GM21367 (cell line): ENCODE data around the gene C5orf15.

Experiments used
- ATAC-seq: cut with Tn5 transposase; IDR thresholded peaks from one replicate; pipeline ENCODE4 v1.9.1; 2021; ENCODE audit not compliant: unreplicated experiment

C5orf15 gene

DNA sequence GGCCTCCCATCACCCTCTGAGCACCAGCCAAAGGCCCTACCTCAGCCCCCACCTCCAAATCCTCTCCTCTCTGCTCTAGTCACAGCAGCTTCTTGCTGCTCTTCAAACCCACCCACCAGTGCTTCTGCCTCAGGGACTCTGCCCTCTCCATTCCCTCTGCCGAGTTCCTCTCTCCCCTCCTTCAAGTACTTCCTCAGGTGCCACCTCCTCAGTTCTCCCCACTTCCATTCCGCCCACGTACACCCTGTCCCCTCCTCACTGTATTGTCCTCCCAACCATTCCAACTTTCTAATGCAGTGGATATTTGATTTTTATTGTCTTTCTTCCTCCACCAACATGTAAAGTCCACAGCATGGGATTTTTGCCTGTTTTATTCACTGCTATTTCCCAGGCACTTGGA lies 43.2 kb downstream of the C5orf15 start:
- ATAC-seq = no peak

DNA sequence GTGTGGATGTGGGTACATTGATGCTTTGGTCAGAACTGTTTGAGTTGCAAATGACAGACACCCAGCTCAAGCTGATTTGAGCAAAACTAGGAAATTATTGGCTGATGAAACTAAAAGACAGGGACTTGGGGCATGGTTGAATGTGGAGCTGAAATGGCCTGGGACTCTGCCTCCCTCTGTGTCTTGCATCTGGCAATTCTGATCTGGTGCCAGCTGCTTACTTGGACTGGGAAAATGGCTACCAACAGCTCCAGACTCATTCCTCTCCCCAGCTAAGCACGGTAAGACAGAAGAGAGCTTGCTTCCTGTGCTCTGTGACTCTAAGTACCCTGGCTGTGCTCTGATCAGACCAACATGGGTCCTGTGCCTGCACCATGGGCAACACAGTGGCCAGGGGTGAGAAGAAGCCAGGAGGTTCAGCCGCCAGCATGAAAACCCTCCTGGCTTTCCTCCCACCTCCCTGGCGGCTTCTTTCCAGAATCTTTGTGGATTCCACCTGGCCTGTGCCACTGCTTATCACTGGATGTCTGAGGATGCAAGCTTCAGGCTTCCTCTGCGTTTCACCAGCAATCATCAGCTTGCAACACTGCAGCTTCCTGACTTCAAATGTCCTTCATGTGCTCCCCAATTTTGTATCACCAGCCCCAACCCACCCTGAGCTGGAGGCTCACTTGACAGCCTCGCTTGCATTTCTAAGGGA lies 44.1 kb downstream of the C5orf15 start:
- ATAC-seq = no peak

DNA sequence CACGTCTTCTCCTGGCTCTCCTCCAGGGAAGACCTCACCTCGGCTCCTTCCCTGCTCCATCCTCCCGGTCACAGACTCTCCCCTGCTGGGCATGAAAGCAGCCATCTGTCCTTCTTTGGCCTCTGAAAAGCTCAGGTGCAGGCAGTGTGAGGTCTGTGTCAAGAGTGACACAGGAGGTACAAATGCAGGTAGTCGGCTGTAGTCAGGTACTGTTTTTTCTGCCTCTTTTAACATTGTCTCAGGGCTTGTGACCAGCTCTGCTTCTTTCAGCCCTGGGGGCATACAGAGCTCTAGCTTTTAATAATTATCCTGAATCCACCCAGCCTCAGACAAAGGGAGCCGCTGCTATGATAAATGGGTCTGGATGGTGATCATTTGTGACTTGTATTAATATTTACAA lies 46.4 kb downstream of the C5orf15 start:
- no peak for ATAC-seq

DNA sequence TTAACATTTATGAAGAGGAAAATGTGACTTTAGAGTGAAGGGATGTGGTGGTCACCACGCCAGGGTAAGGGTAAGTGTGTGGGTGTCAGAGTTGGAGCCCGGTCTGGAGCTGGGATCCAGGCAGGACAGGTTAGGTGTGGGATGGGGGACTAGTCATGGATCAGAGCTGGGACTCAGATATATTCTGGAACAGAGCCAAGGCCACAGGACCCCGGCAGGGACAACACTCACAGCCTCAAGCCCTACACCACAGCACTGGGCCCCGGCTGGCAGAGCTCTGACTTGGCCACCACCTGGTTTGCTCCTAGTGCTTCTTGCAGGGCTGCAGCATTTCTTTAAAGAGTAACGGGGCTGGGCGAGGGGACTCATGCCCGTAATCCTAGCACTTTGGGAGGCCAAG lies 47.4 kb downstream of the C5orf15 start:
- ATAC-seq = no peak

DNA sequence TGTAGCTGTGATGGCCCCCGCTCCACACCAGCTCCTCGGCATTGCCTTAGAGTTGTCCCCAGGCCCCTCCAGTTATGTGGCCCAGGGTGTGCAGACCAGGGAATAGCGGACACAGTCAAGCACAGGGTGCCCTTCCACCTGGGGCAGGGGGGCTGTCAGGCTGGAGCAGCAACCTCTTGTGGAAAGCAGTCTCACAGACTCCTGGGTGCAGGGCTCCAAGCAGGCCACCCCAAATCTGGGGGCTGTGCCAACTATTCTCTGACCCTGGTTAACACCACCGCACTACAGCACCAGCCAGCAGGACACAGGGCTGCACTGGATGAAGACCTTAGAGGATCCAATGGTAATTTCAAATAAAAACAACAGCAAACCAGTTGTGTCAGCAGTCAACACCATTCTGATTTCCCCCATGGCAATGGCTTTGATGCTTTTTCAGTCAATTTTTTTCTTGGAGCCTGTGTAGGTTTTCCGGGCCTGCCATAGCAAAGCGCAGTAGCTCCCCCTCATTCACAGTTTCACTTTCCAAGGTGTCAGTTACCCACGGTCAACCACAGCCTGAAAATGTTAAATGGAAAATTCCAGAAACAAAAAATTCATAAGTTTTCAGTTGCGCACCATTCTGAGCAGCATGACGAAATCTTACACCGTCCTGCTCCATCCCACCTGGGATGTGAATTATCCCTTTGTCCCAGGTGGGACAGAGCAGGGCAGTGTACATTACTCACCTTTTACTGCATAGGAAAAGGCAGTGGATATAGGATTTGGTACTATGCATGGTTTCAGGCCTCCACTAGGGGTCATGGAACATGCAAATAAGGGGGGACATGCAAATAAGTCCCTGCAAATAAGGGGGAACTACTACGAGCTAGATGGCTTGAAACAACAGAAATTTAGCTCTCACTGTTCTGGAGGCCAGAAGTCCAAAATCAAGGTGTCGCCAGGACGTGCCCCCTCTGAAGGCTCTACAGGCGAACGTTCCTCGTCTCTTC lies 49.0 kb downstream of the C5orf15 start:
- no peak for ATAC-seq

DNA sequence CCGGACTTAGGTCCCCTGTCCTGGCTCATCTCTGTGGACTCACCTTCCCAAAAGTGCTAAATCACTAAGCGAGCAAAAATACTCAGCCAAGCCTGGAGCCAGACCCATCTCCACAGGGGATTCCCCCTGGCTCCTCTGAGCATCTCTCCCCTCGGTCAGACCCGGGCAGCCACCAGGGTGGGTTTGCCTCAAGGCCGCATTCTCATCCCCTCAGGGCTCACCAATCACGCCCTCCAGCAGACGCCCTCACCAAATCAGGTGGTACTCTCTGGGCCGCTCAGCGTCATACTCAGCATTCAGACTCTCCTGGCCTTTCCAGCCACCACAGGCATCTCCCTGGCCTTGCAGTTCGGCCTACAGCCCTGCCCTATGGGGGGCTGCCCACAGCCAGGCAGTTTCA lies 49.7 kb downstream of the C5orf15 start:
- ATAC-seq = no peak

DNA sequence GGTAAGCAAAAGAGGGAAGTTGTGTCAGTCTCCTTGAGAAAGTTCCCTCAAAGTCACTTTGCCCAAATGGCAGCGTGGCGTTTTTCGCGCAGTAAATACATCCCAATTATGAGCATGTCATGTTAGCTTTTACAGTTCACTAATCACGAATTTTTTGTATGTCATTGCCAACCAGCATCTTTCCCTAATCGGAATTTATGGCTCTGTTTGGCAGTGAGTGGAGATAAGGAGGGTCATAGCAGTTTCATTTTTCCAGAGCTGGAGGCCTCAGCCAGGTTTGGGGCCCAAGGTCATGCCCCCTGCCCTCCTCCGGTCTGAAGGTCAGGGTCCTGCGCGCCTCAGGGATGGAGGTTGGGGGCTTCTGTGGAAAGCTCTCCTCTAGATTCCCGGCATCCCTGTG lies 50.1 kb downstream of the C5orf15 start:
- ATAC-seq = no peak

DNA sequence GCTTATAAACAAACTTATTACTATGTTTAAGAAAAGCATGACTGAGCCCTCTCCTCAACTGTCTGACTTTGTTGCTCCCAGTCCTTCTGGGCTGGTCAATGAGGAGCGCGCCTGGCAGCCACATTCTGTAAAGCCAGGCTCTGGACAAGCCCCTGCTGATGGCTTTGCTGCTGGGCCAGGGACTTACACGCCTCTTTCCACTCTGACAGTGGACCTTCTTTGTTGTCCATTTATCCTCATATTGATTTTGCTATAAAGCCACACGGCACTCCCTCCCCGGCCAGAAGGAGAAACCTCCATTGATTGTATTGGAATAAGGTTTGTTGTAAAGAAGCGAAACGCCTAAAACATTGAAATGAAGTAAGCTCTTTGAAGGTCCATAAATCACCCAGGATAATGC lies 50.6 kb downstream of the C5orf15 start:
- no peak for ATAC-seq

DNA sequence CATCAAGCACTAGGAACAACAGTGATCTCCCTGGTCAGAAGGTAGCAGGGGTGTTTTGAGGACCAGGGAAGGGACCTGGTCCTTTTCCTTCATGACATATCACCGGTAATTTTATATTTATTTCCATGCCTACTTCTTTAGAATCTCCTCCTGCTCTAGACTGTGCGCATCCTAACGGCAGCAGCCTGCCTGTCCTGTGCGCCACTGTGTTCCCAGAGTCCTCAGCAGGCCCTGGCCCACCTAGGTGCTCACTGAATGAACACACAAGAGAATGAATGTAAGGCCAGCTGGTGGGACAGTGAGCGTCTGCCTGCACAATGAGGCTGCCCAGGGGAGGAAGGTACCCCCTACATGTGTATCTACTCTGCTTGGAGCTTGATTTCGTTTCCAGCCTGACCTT lies 51.5 kb downstream of the C5orf15 start:
- ATAC-seq = no peak

DNA sequence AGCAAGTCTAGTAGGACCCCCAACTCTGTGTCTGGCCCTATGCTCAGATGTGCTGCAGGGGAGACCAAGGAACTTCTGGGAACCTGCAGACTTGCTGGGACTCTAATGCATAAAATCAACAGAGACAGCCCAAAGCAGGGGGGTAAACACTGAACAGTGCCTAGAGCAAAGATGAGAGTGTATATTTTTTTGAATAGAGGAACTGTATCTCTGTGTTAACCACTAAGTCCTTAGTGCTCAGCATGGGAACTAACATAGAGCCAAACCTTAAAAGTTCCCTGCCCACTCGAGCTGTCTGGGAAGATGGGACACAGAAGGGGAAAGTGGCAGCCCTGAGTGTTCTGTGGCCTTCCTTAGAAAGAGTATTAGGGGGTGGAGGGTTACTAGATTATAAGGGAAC lies 51.9 kb downstream of the C5orf15 start:
- ATAC-seq = no peak

DNA sequence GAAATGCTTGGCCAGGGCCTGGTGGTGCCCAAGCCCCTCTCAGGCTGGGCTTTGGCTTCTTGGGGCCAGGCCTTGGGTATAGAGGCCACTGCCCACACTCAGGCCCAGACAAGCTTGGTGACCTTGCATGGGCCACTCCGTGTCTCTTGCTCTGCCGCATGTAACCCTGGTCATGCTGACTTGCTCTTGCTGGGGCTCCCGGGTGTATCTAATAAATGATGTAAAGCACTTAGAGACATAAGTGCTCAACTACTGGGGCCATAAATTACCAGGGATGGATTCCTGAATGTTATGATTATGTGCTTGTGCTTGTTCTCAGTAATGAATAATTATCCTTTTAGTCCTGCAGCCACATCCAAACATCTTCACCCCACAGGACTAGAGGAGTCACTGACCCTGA lies 54.0 kb downstream of the C5orf15 start:
- no peak for ATAC-seq

DNA sequence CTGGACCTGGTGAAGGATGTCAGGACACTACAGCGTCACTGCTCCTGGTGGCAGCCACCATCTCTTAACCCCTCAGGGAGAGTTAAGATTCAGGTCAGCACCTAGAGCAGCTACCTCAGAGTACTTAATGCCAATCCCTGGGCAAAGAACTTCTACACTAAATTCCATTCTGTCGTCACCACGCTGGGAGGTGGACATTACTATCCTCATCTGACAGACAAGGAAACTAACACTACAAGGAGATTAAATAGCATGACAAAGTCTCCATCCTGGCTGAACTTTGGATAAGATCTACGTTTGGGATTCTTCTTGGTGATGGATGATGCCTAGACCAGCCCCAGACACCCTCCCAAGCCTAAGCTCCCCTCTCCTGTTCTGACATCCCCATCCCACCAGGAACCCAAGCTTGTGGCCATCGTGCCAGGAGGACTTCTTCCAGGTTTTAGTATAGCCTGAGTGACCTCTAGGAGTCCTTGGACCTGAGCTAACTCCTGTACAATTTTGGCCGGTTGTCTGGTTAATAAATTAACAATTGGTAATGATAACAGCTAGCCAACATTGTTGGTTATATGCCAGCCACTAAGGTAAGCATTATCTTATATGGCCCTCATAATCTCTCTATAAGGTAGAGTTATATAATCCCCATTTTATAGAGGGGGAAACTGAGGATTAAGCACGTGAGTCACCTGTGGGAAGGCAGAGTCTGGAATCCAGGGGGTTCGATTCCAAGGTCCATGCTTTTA lies 54.8 kb downstream of the C5orf15 start:
- ATAC-seq = no peak

DNA sequence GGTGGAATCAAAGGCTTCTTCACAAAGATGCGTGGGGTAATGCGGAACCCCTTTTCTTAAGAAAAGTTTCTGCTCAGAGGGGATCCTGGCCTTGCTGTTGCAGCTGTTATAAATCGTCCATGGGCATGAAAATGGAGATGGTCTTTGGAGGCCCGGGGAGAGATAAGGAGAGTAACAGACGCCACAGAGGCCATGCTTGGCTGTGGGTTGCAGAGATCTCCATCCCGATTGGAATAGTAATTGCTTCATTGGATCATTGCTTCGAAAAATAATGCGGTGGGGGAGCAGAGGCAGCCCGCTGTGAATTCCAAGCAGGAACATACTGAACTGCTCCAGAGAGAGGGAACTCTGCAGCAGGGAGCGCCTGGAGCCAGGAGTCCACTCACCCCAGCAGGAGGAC lies 55.5 kb downstream of the C5orf15 start:
- ATAC-seq = no peak

DNA sequence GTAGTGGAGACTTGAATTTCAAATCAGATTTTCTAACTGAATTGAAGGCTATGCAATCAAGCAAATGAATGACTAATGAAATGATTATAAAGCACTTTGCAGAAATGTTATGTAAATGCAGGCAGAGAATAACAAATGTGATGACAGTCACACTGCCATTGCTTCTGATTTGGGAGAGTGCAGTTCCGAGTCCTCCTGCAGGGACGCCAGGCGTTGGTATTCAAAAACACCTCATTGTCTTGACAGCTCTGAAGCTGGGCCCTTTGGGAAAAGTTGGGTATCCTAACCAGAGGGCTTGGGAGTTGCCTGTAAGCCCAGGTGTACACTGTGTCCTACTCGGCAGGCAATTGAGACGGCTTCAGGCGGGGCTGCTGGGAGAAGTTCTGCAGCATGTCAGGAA lies 57.9 kb downstream of the C5orf15 start:
- ATAC-seq = no peak

DNA sequence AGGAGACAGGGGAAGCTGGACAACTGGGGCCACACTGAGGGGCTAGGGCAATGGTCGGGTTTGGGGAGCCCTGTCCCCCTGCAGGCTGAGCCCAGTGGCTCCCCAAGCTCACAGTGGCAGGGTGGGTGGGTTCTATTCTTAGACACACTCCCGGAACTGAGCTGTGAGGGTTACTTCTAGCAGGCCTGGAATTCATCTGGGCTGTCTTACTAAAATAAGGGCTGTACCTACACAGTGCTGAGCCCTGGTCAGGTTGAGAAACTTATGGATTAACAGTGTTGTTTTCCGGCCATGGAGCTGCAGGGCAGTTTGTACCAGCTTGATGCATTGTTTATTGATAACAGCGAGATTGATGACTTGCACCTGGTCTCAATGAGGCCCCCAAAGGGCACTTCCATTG lies 58.8 kb downstream of the C5orf15 start:
- ATAC-seq = no peak

DNA sequence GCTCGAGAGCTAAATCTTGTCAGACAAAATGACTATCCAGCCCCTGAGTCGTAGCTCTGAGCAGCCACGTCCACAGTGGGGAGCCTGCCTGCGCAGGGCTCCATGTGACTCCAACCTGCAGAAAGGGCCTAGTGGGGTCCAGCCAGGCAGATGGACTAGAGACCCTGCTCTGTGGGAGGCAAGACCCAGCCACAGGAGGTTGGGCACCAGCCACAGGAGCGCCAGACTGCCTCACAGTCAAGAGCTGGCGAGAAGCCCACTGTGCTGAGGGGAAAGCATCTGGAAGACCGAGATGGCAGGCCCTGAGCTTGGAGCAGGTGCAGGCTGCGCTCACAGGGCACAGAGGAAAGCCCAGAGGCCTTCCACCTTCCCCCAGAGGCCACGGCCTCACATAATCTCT lies 61.4 kb downstream of the C5orf15 start:
- ATAC-seq = no peak

DNA sequence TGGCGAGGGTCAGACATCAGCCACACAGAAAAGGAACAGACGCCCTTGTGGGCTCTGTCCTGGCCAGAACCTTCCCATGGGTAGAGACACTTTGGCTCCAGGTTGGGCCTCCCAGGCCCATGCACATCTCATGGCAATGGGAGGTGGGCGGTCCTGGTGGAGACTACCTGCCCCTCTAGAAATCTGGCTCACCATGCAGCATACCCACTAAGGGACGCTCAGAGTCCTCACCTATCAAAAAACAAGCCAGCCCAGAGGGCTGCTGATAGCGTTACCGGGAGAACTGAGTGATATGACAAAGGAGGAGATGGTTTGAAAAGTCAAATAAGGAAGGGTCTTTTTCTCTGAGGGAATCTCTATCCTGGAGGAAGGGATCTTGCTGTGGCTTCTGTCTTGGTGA lies 62.1 kb downstream of the C5orf15 start:
- no peak for ATAC-seq
